ENCODE data around the gene NOC4L. TPM values are rescaled to one million over a fixed set of nuclear protein-coding genes. Genes with fewer than 3 reads are reported as not detected.
A peak's percentile ranks its signal among the peaks of the same experiment; 100 is the strongest.
"Not testable (repeated sequence)": the region's sequence is repeated elsewhere in the genome, so short reads cannot be mapped to it uniquely, and the experiment has no call there.

NOC4L gene
- total and polyA plus RNA-seq, 4 donors, result 7.5 to 50.3 (median 11.5) TPM

DNA sequence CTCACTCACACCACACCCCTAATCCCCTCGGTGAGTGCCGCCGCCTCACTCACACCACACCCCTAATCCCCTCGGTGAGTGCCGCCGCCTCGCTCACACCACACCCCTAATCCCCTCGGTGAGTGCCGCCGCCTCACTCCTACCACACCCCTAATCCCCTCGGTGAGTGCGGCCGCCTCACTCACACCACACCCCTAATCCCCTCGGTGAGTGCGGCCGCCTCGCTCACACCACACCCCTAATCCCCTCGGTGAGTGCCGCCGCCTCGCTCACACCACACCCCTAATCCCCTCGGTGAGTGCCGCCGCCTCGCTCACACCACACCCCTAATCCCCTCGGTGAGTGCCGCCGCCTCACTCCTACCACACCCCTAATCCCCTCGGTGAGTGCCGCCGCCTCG lies 5.3 kb downstream of the NOC4L start:
- not testable (repeated sequence) for H3K27ac ChIP-seq (ENCODE audit: low read depth in 1 of 2, low read length in 2 of 2); H3K27me3 ChIP-seq (ENCODE audit: control insufficient read depth in 1 of 2, insufficient read depth in 2 of 2, low read length in 1 of 2); H3K9me3 ChIP-seq (ENCODE audit: control insufficient read depth, low read length); H3K4me1 ChIP-seq (ENCODE audit: control insufficient read depth in 1 of 2, insufficient read depth in 2 of 2, low read length in 2 of 2); H3K36me3 ChIP-seq (ENCODE audit: control insufficient read depth in 1 of 2, insufficient read depth in 2 of 2, low read length in 1 of 2); H3K4me3 ChIP-seq (ENCODE audit: low read length in 2 of 2); DNase-seq; ATAC-seq (ENCODE audit: low FRiP score)
- WGBS, 2 donors, result 92 to 100% methylated on average over 9 to 27 of the region's 32 CpGs
- intact Hi-C loops (cut with DNase I), result loop anchor here in 1 of 2 donors (10.0 kb wide), 1 partner anchor 255 kb away; the partner anchor contains the start of gene ULK1

- intact Hi-C loops (cut with DNase I), result no loop called here
These were observed 6.5 kb downstream of the NOC4L start for GRCh38 chr12:132150780-132151144.

DNA sequence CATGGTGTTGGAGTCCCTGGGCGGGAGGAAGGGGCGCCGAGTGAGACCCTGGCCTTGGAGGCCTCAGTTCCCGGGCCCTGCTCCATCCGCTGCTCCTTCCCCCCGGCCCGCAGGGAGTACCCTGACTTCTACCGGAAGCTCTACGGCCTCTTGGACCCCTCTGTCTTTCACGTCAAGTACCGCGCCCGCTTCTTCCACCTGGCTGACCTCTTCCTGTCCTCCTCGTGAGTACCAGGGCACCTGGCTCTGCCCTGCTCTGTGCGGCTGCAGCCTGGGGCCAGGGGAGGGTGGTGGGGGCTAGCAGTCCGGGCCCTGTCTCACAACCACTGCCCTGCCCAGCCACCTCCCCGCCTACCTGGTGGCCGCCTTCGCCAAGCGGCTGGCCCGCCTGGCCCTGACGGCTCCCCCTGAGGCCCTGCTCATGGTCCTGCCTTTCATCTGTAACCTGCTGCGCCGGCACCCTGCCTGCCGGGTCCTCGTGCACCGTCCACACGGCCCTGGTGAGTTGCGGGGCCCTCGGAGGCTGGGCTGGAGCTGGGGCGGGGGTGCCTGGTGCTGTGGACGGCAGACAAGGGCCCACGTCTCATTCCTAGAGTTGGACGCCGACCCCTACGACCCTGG lies 7.0 kb downstream of the NOC4L start:
- H3K4me3 ChIP-seq (ENCODE audit: low read length in 2 of 2), result no peak overlapping the region
- H3K36me3 ChIP-seq (ENCODE audit: control insufficient read depth in 1 of 2, insufficient read depth in 2 of 2, low read length in 1 of 2), result no peaks in the 10 kb centered on the region
- ATAC-seq (ENCODE audit: low FRiP score) (no peak), DNase-seq (peak; percentile 34 to 75)
- H3K27ac ChIP-seq (ENCODE audit: low read depth in 1 of 2, low read length in 2 of 2), result no peak overlapping the region
- intact Hi-C loops (cut with DNase I), result no loop called here
- no peaks in the 10 kb centered on the region for H3K4me1 ChIP-seq (ENCODE audit: control insufficient read depth in 1 of 2, insufficient read depth in 2 of 2, low read length in 2 of 2)
- H3K9me3 ChIP-seq (ENCODE audit: control insufficient read depth, low read length), result no peaks in the 10 kb centered on the region
- WGBS, 2 donors, result 94 to 96% methylated on average over 34 to 36 of the region's 36 CpGs
- no peaks in the 10 kb centered on the region for H3K27me3 ChIP-seq (ENCODE audit: control insufficient read depth in 1 of 2, insufficient read depth in 2 of 2, low read length in 1 of 2)

More at GRCh38 chr12:132150780-132151144, 6.5 kb downstream of the NOC4L start:
- no peaks in the 10 kb centered on the region for H3K36me3 ChIP-seq (ENCODE audit: control insufficient read depth in 1 of 2, insufficient read depth in 2 of 2, low read length in 1 of 2)
- WGBS, 2 donors, result 88 to 89% methylated on average over 6 of the region's 6 CpGs
- H3K27ac ChIP-seq (ENCODE audit: low read depth in 1 of 2, low read length in 2 of 2), result no peak overlapping the region
- no peaks in the 10 kb centered on the region for H3K9me3 ChIP-seq (ENCODE audit: control insufficient read depth, low read length)
- no peaks in the 10 kb centered on the region for H3K4me1 ChIP-seq (ENCODE audit: control insufficient read depth in 1 of 2, insufficient read depth in 2 of 2, low read length in 2 of 2)
- no peak overlapping the region for H3K4me3 ChIP-seq (ENCODE audit: low read length in 2 of 2)
- ATAC-seq (ENCODE audit: low FRiP score) (no peak), DNase-seq (peak; percentile 24 to 69)
- H3K27me3 ChIP-seq (ENCODE audit: control insufficient read depth in 1 of 2, insufficient read depth in 2 of 2, low read length in 1 of 2), result no peaks in the 10 kb centered on the region

- peak; percentile 45 to 71 for DNase-seq
- H3K4me3 ChIP-seq (ENCODE audit: low read length in 2 of 2), result no peak overlapping the region
- H3K27ac ChIP-seq (ENCODE audit: low read depth in 1 of 2, low read length in 2 of 2), result no peak overlapping the region
- H3K36me3 ChIP-seq (ENCODE audit: control insufficient read depth in 1 of 2, insufficient read depth in 2 of 2, low read length in 1 of 2), result no peaks in the 10 kb centered on the region
- H3K9me3 ChIP-seq (ENCODE audit: control insufficient read depth, low read length), result no peaks in the 10 kb centered on the region
- intact Hi-C loops (cut with DNase I), result no loop called here
- WGBS, 2 donors, result 88 to 90% methylated on average over 32 of the region's 32 CpGs
- no peak for ATAC-seq (ENCODE audit: low FRiP score)
- no peaks in the 10 kb centered on the region for H3K27me3 ChIP-seq (ENCODE audit: control insufficient read depth in 1 of 2, insufficient read depth in 2 of 2, low read length in 1 of 2)
- H3K4me1 ChIP-seq (ENCODE audit: control insufficient read depth in 1 of 2, insufficient read depth in 2 of 2, low read length in 2 of 2), result no peaks in the 10 kb centered on the region
These were observed 7.6 kb downstream of the NOC4L start for GRCh38 chr12:132151766-132152410.

DNA sequence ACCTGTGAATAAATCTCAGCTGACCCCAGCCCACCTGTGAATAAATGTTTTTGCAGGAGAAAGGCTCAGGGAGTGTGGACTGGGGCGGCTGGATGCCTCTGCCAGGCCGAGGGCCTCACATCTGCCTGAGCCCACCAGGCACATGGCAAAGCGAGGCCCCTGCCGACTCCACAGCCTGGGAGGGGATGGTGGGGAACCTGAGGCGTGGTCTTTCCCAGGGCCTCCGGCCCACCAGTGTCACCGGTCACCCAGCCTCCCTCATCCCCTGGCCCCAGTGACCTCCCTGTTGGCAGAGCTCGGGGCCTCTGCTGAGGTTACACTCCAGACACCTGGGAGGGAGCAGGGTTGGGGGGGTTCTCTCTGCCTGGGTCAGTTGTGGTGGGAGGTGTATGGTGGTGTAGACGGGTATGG lies 8.2 kb downstream of the NOC4L start:
- Histone ChIP-seq H3K9me3 (ENCODE audit: control insufficient read depth, low read length) (no peaks in the 10 kb centered on the region), H3K4me1 (ENCODE audit: control insufficient read depth in 1 of 2, insufficient read depth in 2 of 2, low read length in 2 of 2) (no peaks in the 10 kb centered on the region), H3K27me3 (ENCODE audit: control insufficient read depth in 1 of 2, insufficient read depth in 2 of 2, low read length in 1 of 2) (no peaks in the 10 kb centered on the region), H3K27ac (ENCODE audit: low read depth in 1 of 2, low read length in 2 of 2) (no peak overlapping the region), H3K4me3 (ENCODE audit: low read length in 2 of 2) (no peak overlapping the region), H3K36me3 (ENCODE audit: control insufficient read depth in 1 of 2, insufficient read depth in 2 of 2, low read length in 1 of 2) (no peaks in the 10 kb centered on the region)
- 88 to 90% methylated on average over 9 of the region's 9 CpGs for WGBS, 2 donors
- DNase-seq (peak in 1 of 2 donors; percentile 35), ATAC-seq (ENCODE audit: low FRiP score) (no peak)
- intact Hi-C loops (cut with DNase I), result no loop called here

DNA sequence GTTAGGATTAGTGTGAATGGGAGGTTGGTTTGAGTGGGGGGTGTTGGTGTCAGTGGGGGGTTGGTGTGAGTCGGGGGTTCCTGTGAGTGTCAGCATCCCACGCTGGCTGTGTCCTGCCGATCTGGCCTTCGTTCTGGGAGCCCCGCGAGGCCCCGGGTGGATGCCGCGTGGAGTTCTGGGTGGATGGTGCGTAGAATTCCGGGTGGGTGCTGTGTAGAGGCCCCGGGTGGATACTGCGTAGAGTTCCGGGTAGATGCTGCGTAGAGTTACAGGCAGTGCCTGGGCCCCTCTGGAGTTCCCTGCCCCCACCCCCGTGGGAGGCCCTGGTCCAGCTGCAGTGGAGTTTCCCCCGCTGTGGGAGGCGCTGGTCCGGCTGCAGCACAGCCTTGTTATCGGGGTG lies 8.7 kb downstream of the NOC4L start:
- Histone ChIP-seq H3K36me3 (ENCODE audit: control insufficient read depth in 1 of 2, insufficient read depth in 2 of 2, low read length in 1 of 2) (peaks cover 0 to 2% of the 10 kb centered on the region in 2 donors), H3K4me1 (ENCODE audit: control insufficient read depth in 1 of 2, insufficient read depth in 2 of 2, low read length in 2 of 2) (no peaks in the 10 kb centered on the region), H3K9me3 (ENCODE audit: control insufficient read depth, low read length) (no peaks in the 10 kb centered on the region), H3K27me3 (ENCODE audit: control insufficient read depth in 1 of 2, insufficient read depth in 2 of 2, low read length in 1 of 2) (no peaks in the 10 kb centered on the region), H3K4me3 (ENCODE audit: low read length in 2 of 2) (no peak overlapping the region), H3K27ac (ENCODE audit: low read depth in 1 of 2, low read length in 2 of 2) (no peak overlapping the region)
- peak; percentile 46 to 74 for DNase-seq
- no peak for ATAC-seq (ENCODE audit: low FRiP score)
- intact Hi-C loops (cut with DNase I), result no loop called here
- 89 to 91% methylated on average over 16 to 20 of the region's 20 CpGs for WGBS, 2 donors

DNA sequence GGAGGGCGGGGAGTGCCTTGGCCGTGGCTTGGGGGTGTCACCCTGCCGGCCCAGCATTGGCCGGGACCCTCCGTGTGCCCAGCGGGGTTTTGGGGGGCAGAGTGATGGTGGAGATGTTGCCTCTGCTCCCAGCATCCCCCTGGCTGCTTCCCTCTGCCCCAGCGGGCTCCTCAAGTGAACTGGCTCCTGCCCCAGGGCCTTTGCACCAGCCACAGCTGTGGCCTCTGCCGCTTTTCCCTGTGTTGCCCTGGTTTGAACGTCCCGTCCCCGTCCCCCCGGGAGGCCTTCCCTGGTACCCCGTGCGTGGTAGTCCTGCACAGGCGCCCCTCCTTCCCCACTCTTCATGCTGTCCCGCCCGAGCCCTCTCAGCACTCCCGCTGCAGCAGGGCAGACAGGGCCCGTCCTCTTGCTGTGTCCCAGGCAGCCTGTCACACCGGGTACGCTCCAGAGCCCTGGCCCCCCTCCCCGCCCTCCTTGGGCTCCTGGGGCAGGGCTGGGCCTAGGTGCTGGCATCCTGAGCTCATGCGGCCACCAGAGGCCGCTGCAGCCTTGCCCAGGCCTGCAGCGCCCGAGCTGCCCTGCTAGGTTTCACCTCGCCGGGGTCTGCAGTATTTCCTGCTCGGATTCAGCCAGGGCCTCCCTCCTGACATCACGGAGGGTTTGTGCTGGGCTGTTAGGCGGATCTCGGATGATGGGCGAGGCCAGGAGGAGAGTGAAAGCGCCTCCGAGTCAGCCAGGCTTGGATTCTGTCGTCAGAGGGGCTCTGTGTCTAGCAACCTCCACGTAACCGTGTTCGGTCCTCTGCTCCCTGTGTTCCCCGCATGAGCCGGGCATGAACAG lies 9.5 kb downstream of the NOC4L start:
- intact Hi-C loops (cut with DNase I), result loop anchor here in 1 of 2 donors (2.0 kb wide), 1 partner anchor 461 kb away; no protein-coding TSS in a partner anchor
- no peaks in the 10 kb centered on the region for H3K9me3 ChIP-seq (ENCODE audit: control insufficient read depth, low read length)
- 33 to 35% methylated on average over 41 of the region's 41 CpGs for WGBS, 2 donors
- H3K4me1 ChIP-seq (ENCODE audit: control insufficient read depth in 1 of 2, insufficient read depth in 2 of 2, low read length in 2 of 2), result no peaks in the 10 kb centered on the region
- peaks cover 0 to 2% of the 10 kb centered on the region in 2 donors for H3K36me3 ChIP-seq (ENCODE audit: control insufficient read depth in 1 of 2, insufficient read depth in 2 of 2, low read length in 1 of 2)
- peak; percentile 91 for ATAC-seq (ENCODE audit: low FRiP score)
- DNase-seq, result peak; percentile 69 to 88
- H3K27me3 ChIP-seq (ENCODE audit: control insufficient read depth in 1 of 2, insufficient read depth in 2 of 2, low read length in 1 of 2), result no peaks in the 10 kb centered on the region
- H3K4me3 ChIP-seq (ENCODE audit: low read length in 2 of 2), result no peak overlapping the region
- no peak overlapping the region for H3K27ac ChIP-seq (ENCODE audit: low read depth in 1 of 2, low read length in 2 of 2)

- WGBS, 2 donors, result 71 to 73% methylated on average over 21 of the region's 21 CpGs
- no peaks in the 10 kb centered on the region for H3K27me3 ChIP-seq (ENCODE audit: control insufficient read depth in 1 of 2, insufficient read depth in 2 of 2, low read length in 1 of 2)
- no peaks in the 10 kb centered on the region for H3K4me1 ChIP-seq (ENCODE audit: control insufficient read depth in 1 of 2, insufficient read depth in 2 of 2, low read length in 2 of 2)
- ATAC-seq (ENCODE audit: low FRiP score) (no peak), DNase-seq (peak in 1 of 2 donors; percentile 43)
- no peaks in the 10 kb centered on the region for H3K9me3 ChIP-seq (ENCODE audit: control insufficient read depth, low read length)
- H3K27ac ChIP-seq (ENCODE audit: low read depth in 1 of 2, low read length in 2 of 2), result no peak overlapping the region
- intact Hi-C loops (cut with DNase I), result loop anchor here in 1 of 2 donors (2.0 kb wide), 1 partner anchor 460 kb away; no protein-coding TSS in a partner anchor
- no peak overlapping the region for H3K4me3 ChIP-seq (ENCODE audit: low read length in 2 of 2)
- H3K36me3 ChIP-seq (ENCODE audit: control insufficient read depth in 1 of 2, insufficient read depth in 2 of 2, low read length in 1 of 2), result peaks cover 0 to 2% of the 10 kb centered on the region in 2 donors
These were observed 10.1 kb downstream of the NOC4L start for GRCh38 chr12:132154341-132154761.
